Thyroid gland (tissue), 4 donors: ENCODE measurements around the gene ZBED6.

Source experiments
- POLR2A ChIP-seq, 2 donors: fragments of 450-650 bp; IDR thresholded peaks; one replicate each; pipeline ENCODE4 v1.6.1; 2017; ENCODE audit warnings: antibody characterized with exemption in 2 of 2, mild to moderate bottlenecking in 2 of 2, moderate library complexity in 1 of 2
- TF ChIP-seq, protein P1 (sequence below), 6 experiments: fragments of 200-600 bp in 3 of 6; fragments of 450-650 bp in 3 of 6; sonication (generic) in 3 of 6; IDR thresholded peaks; one replicate each; pipeline ENCODE4 v1.5.1; 2016 to 2019; ENCODE audit warnings: antibody characterized with exemption in 6 of 6, mild to moderate bottlenecking in 2 of 6, inconsistent platforms in 1 of 6, moderate library complexity in 1 of 6

DNA sequence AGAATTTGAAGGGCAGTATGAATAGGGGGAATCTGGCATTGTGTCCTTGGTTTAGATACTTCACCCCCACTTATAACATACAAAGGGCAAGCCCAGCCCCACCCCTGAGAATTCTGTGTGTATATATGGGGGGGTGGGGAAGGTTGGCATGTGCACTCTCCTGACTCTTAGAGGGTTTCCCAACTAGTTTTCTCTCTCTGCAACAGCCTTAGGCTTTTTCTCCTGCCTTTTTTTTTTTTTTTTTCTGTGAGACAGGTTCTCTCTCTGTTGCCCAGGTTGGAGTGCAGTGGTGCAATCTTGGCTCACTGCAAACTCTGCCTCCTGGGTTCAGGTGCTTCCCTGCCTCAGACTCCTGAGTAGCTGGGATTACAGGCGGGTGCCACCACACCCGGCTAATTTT is 2.9 kb upstream of the ZBED6 start:
- TF ChIP-seq, protein P1, sequence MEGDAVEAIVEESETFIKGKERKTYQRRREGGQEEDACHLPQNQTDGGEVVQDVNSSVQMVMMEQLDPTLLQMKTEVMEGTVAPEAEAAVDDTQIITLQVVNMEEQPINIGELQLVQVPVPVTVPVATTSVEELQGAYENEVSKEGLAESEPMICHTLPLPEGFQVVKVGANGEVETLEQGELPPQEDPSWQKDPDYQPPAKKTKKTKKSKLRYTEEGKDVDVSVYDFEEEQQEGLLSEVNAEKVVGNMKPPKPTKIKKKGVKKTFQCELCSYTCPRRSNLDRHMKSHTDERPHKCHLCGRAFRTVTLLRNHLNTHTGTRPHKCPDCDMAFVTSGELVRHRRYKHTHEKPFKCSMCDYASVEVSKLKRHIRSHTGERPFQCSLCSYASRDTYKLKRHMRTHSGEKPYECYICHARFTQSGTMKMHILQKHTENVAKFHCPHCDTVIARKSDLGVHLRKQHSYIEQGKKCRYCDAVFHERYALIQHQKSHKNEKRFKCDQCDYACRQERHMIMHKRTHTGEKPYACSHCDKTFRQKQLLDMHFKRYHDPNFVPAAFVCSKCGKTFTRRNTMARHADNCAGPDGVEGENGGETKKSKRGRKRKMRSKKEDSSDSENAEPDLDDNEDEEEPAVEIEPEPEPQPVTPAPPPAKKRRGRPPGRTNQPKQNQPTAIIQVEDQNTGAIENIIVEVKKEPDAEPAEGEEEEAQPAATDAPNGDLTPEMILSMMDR (IDR thresholded peaks at IDR 0.05), result no peak
- TF ChIP-seq POLR2A (IDR thresholded peaks at IDR 0.05), result no peak
